ENCODE results near the gene PCDHGB7.
A peak's percentile ranks its signal among the peaks of the same experiment; 100 is the strongest.
"Not testable (repeated sequence)": the region's sequence is repeated elsewhere in the genome, so short reads cannot be mapped to it uniquely, and the experiment has no call there.

The PCDHGB7 gene

DNA sequence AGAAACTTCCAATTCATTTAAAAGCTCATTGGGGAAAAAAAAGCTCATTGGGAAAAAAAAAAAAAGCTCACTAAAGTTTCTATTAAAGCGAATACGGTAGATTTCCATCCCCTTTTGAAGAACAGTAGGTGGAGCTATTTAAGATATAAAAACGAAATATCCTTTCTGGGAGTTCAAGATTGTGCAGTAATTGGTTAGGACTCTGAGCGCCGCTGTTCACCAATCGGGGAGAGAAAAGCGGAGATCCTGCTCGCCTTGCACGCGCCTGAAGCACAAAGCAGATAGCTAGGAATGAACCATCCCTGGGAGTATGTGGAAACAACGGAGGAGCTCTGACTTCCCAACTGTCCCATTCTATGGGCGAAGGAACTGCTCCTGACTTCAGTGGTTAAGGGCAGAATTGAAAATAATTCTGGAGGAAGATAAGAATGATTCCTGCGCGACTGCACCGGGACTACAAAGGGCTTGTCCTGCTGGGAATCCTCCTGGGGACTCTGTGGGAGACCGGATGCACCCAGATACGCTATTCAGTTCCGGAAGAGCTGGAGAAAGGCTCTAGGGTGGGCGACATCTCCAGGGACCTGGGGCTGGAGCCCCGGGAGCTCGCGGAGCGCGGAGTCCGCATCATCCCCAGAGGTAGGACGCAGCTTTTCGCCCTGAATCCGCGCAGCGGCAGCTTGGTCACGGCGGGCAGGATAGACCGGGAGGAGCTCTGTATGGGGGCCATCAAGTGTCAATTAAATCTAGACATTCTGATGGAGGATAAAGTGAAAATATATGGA, 13.0 kb downstream of the PCDHGB7 start, which contains the start of gene PCDHGA12:
Gene PCDHGA12 (plus strand): TSS at position 176 of the 782 bp plus-strand sequence. CDS start 253 bp downstream, at position 429.
- peak; percentile 34 for DNase-seq (ENCODE audit: low spot score)

DNA sequence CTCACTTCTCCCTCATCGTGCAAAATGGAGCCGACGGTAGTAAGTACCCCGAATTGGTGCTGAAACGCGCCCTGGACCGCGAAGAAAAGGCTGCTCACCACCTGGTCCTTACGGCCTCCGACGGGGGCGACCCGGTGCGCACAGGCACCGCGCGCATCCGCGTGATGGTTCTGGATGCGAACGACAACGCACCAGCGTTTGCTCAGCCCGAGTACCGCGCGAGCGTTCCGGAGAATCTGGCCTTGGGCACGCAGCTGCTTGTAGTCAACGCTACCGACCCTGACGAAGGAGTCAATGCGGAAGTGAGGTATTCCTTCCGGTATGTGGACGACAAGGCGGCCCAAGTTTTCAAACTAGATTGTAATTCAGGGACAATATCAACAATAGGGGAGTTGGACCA, 13.8 kb downstream of the PCDHGB7 start:
- no peak for DNase-seq (ENCODE audit: low spot score)

DNA sequence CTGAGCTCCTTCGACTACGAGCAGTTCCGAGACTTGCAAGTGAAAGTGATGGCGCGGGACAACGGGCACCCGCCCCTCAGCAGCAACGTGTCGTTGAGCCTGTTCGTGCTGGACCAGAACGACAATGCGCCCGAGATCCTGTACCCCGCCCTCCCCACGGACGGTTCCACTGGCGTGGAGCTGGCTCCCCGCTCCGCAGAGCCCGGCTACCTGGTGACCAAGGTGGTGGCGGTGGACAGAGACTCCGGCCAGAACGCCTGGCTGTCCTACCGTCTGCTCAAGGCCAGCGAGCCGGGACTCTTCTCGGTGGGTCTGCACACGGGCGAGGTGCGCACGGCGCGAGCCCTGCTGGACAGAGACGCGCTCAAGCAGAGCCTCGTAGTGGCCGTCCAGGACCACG, 14.8 kb downstream of the PCDHGB7 start:
- DNase-seq (ENCODE audit: low spot score), result not testable (repeated sequence)

- not testable (repeated sequence) for DNase-seq (ENCODE audit: low spot score)
Measured at GRCh38 chr5:141432726-141433125, 15.2 kb downstream of the PCDHGB7 start.

GRCh38 chr5:141434006-141434405, 16.5 kb downstream of the PCDHGB7 start:
- no peak for DNase-seq (ENCODE audit: low spot score)

GRCh38 chr5:141437221-141437620, 19.7 kb downstream of the PCDHGB7 start:
- no peak for DNase-seq (ENCODE audit: low spot score)

DNA sequence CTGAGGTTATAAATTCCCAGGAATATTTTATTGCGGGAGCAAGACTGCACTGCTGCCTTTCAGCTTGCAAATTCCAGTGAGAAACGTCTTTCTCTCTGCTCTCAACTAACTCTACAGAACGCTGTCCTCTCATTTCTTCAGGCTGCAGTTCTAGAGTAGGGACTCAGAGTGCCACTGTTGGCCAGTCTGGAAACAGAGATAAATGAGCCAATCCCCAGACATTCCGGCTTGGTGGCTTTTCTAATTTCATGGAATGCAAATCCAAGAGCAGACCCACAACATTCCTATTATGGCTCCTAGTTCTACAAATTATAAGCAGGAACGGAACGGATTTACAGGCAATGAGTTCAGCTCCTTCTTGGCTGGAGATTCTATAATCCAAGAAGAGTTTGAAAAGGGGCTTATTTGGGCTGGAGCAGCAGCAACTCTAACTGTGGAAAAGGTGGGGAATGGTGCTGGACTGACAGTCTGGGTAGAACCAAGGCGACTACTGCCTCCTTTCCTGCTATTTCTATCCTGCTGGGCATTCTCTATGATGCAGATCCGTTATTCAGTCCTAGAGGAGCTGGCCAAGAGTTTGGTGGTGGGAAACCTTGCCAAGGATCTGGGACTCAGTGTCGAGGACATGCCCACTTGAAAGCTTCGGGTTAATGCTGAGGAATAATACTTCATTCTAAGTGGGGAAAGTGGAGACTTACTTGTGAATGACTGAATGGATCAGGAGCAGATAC, 22.1 kb downstream of the PCDHGB7 start:
- DNase-seq (ENCODE audit: low spot score), result no peak

DNA sequence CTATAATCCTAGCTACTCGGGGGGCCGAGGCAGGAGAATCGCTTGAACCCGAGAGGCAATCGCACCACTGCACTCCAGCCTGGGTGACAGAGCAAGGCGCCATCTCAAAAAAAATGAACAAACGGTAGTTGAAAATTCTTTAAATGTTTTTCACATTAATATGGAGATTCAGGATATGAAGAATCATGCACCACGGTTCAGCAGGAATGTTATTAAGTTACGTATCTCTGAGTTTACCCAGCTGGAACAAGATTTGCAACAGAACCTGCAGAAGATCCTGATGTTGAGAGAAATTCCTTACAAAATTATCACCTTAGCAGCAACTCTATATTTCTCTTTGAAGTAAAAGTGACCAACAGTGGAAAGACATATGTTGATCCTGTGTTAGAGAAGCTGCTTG, 22.9 kb downstream of the PCDHGB7 start:
- DNase-seq (ENCODE audit: low spot score), result no peak

DNA sequence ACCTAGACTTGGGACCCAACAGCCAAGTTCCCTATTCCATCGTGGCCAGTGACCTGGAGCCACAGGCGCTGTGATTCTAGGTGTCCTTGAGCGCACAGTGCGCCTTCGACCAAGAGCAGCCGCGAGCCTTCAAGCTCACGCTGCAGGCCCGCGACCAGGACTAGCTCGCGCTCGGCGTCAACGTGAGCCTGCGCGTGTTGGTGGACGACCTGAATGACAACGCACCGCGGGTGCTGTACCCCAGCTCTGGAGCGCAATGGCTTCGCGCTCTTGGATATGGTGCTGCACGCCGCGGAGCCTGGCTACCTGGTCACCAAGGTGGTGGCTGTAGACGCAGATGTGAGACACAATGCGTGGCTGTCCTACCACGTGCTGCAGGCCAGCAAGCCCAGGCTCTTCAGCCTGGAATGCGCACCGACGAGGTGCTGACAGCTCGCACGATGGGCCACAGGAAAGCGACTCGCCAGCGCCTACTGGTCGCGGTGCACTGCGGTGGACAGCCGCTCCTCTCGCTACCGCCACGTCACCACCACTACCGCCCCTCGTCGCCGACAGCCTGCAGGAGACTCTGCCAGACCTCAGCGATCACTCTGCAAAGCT, 24.2 kb downstream of the PCDHGB7 start:
- DNase-seq (ENCODE audit: low spot score), result no peak

- no peak for DNase-seq (ENCODE audit: low spot score)
Measured at GRCh38 chr5:141465351-141465750, 47.9 kb downstream of the PCDHGB7 start.
